NCI-H510A (cell line): ENCODE measurements around the gene CCDC50.

ENCODE experiments used
- DNase-seq: peaks from one replicate; lab custom pipeline; 2025; lab: John Stamatoyannopoulos, UW

CCDC50 gene

GRCh38 chr3:191381303-191381702 is 52.1 kb downstream of the CCDC50 start:
- no peak for DNase-seq

DNA sequence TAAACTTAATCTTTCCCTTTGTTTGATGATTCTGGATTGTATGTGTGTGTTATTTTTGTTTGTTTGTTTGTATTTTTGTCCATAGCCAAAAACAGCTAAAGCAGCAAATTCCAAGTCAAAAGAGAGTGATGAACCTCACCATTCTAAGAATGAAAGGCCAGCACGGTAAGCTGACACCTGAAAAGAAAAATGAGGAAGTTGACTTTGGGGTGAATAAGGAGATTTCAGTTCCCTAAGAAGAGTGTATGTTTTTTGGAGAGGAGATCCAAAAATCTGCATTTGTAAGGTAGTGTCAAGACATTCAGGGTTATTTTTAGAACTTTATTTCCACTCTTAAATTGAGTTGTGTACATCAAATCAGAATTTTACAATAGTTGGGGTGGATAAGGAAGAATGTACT is 53.5 kb downstream of the CCDC50 start:
- DNase-seq = no peak

DNA sequence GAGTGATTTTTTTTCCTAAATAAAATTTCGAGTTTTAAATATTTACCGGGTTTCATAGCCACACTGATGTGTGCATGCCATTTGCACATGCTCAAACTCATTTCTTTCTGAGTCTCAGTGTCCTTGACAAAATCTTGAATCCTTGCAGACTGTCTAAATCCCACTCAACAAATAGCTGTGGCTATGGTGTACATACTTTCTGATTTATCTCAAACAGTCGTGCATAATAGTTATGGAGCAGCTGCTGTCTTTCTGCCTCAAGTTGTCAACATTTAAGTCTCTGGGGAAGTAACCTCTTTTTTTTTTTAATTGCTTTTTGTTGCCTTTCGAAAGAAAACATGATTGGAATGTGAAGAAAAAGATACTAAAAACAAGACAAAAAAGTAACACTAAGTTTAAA is 53.9 kb downstream of the CCDC50 start:
- no peak for DNase-seq

DNA sequence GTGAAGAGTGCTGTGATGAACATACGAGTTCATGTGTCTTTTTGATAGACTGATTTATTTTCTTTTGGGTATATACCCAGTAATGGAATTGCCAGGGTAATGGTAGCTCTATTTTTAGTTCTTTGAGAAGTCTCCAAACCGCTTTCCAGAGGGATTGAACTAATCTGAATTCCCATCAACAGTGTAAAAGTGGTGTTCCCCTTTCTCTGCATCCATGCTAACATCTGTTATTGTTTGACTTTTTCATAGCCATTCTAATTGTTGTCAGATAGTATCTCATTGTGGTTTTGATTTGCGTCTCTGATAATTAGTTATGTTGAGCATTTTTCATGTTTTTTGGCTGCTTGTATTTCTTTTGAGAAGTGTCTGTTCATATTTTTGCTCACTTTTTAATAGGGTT is 55.9 kb downstream of the CCDC50 start:
- DNase-seq = no peak

DNA sequence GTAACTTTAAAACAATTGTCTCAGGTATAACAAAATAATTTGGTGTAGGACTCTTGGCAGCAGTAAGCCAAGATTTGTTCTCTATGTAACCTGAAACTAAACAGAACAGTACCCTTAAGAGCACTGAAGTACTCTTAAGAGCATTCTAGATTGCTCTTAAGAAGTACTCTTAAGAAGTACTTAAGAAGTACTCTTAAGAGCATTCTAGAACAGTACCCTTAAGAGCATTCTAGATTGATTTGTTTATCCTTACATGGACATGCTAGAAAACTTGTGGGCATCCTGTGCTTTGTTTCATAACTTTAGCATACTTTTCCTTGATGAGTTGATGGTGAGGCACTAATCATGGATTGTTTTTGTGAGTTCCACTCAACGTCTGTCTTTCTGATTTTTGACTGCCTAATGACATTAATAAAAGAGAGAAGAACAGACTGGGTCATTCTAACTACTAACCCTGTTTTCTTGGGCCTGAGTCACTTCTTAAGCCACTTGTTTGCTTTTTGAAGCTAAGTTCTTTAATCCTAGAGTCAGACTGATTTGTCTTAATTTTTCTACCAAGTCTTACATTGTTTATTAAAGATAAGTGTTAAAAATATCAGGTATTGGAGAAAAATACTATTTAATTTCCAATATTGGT is 58.4 kb downstream of the CCDC50 start:
- DNase-seq = no peak

DNA sequence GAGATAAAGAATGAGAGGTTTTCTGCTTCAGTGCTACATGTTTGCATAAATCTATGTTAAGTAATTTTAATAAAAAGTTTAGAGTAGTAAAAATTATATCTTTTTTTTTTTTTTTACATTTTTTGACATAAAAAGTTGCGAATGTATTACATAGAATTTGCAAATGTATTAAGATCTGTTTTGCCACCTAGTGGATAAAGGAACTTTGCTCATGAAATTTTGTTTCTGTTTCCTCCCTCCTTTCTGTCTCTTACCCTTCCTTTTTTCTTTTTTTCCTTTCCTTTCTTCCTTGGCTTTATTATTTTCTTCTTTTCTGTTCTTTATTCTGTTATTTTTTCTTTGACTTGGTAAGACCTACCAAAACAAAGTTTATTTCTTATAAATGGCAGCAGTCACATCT is 59.6 kb downstream of the CCDC50 start:
- no peak for DNase-seq

DNA sequence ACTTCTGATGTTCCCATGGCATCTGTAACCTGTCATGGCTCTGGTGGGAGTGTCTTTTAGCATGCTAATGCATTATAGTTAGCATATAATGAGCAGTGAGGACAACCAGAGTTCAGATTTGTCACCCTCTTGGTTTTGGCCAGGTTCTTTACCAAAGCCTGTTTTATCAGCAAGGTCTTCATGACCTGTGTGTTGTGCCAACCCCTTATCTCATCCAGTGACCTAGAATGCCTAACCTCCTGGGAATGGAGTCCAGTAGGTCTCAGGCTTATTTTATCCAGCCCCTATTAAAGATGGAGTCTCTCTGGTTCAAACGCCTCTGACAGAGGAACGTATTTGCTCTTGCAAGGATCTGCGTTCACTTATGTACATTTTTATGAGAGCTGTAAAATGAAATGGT is 61.4 kb downstream of the CCDC50 start:
- DNase-seq = no peak

GRCh38 chr3:191391861-191392808 is 62.9 kb downstream of the CCDC50 start:
- DNase-seq = no peak

GRCh38 chr3:191393146-191393545 is 64.0 kb downstream of the CCDC50 start:
- DNase-seq = no peak

GRCh38 chr3:191397771-191398170 is 68.6 kb downstream of the CCDC50 start:
- DNase-seq = no peak

GRCh38 chr3:191398607-191399006 is 69.4 kb downstream of the CCDC50 start:
- no peak for DNase-seq

GRCh38 chr3:191399918-191400317 is 70.7 kb downstream of the CCDC50 start:
- DNase-seq = no peak

DNA sequence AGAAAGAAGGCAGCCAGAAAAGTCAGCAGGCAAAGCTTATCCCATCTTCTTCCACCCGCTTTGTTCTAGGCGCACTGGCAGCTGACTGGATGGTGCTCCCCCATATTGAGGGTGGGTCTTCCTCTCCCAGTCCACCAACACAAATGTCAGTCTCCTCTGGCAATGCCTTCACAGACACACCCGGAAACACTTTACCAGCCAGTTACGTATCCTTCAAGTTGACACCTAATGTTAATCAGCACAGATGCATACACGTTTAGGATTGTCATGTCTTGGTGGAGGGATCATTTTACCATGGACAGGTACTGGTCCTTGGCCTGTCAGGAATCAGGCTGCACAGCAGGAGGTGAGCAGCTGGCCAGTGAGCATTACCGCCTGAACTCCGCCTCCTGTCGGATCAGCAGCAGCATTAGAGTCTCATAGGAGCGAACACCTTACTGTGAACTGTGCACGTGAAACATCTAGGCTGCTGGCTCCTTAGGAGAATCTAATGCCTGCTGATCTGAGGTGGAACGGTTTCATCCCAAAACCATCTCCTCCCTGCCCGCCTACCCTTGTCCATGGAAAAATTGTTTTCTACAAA is 72.7 kb downstream of the CCDC50 start:
- DNase-seq = no peak

- DNase-seq = no peak
These were observed 80.7 kb downstream of the CCDC50 start for GRCh38 chr3:191409791-191410359.

DNA sequence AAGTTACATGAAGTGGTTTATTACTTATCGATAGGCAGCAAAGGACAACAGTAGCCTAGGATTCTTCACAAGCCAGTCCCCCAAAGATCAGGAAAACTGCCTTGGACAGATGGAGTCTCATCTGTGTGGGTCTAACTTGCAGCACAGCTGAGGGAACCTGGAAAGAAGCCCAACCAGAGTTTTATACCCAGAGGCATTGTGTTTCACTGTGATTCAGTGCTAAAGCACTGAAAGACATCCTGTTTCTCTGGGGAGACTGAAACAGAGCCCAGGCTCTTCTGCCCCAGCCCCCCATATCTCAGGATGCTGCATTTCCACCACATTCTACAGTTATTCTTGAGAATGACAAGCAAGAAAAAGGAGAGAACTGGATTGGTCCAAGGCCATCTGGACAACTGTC is 83.6 kb downstream of the CCDC50 start:
- no peak for DNase-seq

- DNase-seq = no peak
These were observed 85.1 kb downstream of the CCDC50 start for GRCh38 chr3:191414286-191414685.

DNA sequence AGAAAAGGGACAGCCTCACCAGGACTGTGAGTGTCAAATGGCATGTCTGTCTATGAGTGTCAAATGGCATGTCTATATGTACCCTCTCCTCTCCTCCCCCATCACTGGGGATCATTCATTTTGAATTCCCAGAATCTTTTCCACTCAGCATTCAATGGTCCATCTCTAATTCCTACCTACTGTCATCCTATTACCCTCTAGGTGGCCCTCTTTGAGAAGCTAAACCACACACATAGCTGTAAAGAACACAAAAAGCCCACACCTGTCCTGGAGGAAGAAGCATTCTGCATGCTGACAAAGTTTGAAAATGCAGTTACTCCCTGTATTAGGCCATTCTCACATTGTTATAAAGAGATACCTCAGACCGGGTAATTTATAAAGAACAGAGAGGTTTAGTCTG is 85.5 kb downstream of the CCDC50 start:
- DNase-seq = no peak

GRCh38 chr3:191415566-191415965 is 86.4 kb downstream of the CCDC50 start:
- no peak for DNase-seq

DNA sequence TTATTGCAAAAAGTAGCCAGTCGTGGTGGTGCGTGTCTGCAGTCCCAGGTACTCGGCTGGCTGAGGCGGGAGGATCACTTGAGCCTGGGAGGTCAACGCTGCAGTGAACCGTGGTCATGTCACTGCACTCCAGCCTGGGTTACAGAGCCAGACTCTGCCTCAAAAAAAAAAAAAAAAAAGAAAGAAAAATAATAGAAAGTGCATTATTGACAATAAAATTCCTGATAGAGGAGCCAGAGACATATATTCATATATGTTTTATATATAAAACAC is 88.2 kb downstream of the CCDC50 start:
- no peak for DNase-seq

- DNase-seq = no peak
These were observed 91.6 kb downstream of the CCDC50 start for GRCh38 chr3:191420771-191421170.

GRCh38 chr3:191424881-191425280 is 95.7 kb downstream of the CCDC50 start:
- DNase-seq = no peak

DNA sequence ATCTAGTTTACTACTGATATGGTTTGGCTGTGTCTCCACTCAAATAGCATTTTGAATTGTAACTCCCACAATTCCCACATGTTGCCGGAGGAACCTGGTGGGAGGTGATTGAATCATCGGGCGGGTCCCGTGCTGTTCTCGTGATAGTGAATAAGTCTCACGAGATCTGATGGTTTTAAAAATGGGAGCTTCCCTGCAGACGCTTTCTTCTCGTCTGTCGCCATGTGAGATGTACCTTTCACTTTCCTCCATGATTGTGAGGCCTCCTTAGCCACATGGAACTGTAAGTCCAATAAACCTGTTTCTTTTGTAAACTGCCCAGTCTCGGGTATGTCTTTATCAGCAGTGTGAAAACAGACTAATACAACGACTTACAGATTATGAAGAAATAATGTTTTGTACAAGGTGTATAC is 96.1 kb downstream of the CCDC50 start:
- DNase-seq = no peak

GRCh38 chr3:191426311-191426710 is 97.1 kb downstream of the CCDC50 start:
- no peak for DNase-seq
